ENCODE measurements around the gene FASTKD1. TPM values are rescaled to one million over a fixed set of nuclear protein-coding genes. Genes with fewer than 3 reads are reported as not detected.
"Not testable (repeated sequence)": the region's sequence is repeated elsewhere in the genome, so short reads cannot be mapped to it uniquely, and the experiment has no call there.

The FASTKD1 gene
- polyA plus RNA-seq, 1 donor, result 49.0 TPM

GRCh38 chr2:169572821-169573159 lies 875 bp downstream of the FASTKD1 start:
- DNase-seq, result no peak

GRCh38 chr2:169572189-169572588 lies 1.5 kb downstream of the FASTKD1 start:
- DNase-seq, result no peak

GRCh38 chr2:169571571-169571970 lies 2.1 kb downstream of the FASTKD1 start:
- DNase-seq, result no peak

- DNase-seq, result not testable (repeated sequence)
Measured at GRCh38 chr2:169570752-169571151, 2.9 kb downstream of the FASTKD1 start.

GRCh38 chr2:169569948-169570347 lies 3.7 kb downstream of the FASTKD1 start:
- no peak for DNase-seq

GRCh38 chr2:169565686-169566085 lies 8.0 kb downstream of the FASTKD1 start:
- DNase-seq, result no peak

GRCh38 chr2:169562519-169562918 lies 11.1 kb downstream of the FASTKD1 start:
- no peak for DNase-seq

GRCh38 chr2:169562084-169562483 lies 11.6 kb downstream of the FASTKD1 start:
- not testable (repeated sequence) for DNase-seq

GRCh38 chr2:169561364-169561763 lies 12.3 kb downstream of the FASTKD1 start:
- no peak for DNase-seq

GRCh38 chr2:169546756-169547155 lies 26.9 kb downstream of the FASTKD1 start:
- DNase-seq, result no peak

- no peak for DNase-seq
Measured at GRCh38 chr2:169542433-169542832, 31.2 kb downstream of the FASTKD1 start.

GRCh38 chr2:169540146-169540545 lies 33.5 kb downstream of the FASTKD1 start:
- no peak for DNase-seq

- not testable (repeated sequence) for DNase-seq
Measured at GRCh38 chr2:169539460-169539859, 34.2 kb downstream of the FASTKD1 start.

- peak; percentile 26 for DNase-seq
Measured at GRCh38 chr2:169528271-169528701, 45.4 kb downstream of the FASTKD1 start.

GRCh38 chr2:169526451-169526850 lies 47.2 kb downstream of the FASTKD1 start:
- DNase-seq, result no peak

- no peak for DNase-seq
Measured at GRCh38 chr2:169525434-169525833, 48.2 kb downstream of the FASTKD1 start.

- DNase-seq, result no peak
Measured at GRCh38 chr2:169523681-169524080, 50.0 kb downstream of the FASTKD1 start.

GRCh38 chr2:169520896-169521295 lies 52.8 kb downstream of the FASTKD1 start:
- DNase-seq, result no peak

GRCh38 chr2:169516488-169516995 lies 57.1 kb downstream of the FASTKD1 start:
- DNase-seq, result not testable (repeated sequence)

GRCh38 chr2:169514758-169515157 lies 58.9 kb downstream of the FASTKD1 start:
- not testable (repeated sequence) for DNase-seq

- DNase-seq, result no peak
Measured at GRCh38 chr2:169513926-169514325, 59.7 kb downstream of the FASTKD1 start.

- DNase-seq, result no peak
Measured at GRCh38 chr2:169513094-169513493, 60.6 kb downstream of the FASTKD1 start.

- DNase-seq, result no peak
Measured at GRCh38 chr2:169512525-169512924, 61.1 kb downstream of the FASTKD1 start.

GRCh38 chr2:169511818-169512217 lies 61.8 kb downstream of the FASTKD1 start:
- DNase-seq, result no peak

- DNase-seq, result no peak
Measured at GRCh38 chr2:169510496-169510895, 63.2 kb downstream of the FASTKD1 start.
